Mucosa of descending colon (tissue), 3 donors: ENCODE measurements around the gene DDX31. TPM values are rescaled to one million over a fixed set of nuclear protein-coding genes. Genes with fewer than 3 reads are reported as not detected.

Experiments used
- ATAC-seq: fragments of 200-7000 bp; cut with Tn5 transposase; one replicate; pipeline ENCODE4 v1.9.1; 2020; ENCODE audit warnings: mild to moderate bottlenecking, moderate library complexity
- DNase-seq, 3 donors: peaks; one replicate each; pipeline ENCODE4 v3.0.0-alpha.2; 2020
- H3K36me3 ChIP-seq: fragments of 200-600 bp; one replicate; pipeline ENCODE4 v1.8.0; 2021; ENCODE audit warnings: low read depth, mild to moderate bottlenecking
- H3K4me1 ChIP-seq: fragments of 200-600 bp; one replicate; pipeline ENCODE4 v1.8.0; 2021; ENCODE audit warnings: low read depth, mild to moderate bottlenecking
- H3K4me3 ChIP-seq: fragments of 200-600 bp; one replicate; pipeline ENCODE4 v1.8.0; 2021; ENCODE audit warnings: mild to moderate bottlenecking
- H3K9me3 ChIP-seq: fragments of 200-600 bp; one replicate; pipeline ENCODE4 v1.8.0; 2021; ENCODE audit warnings: mild to moderate bottlenecking
- CTCF ChIP-seq: fragments of 200-600 bp; IDR thresholded peaks from one replicate; pipeline ENCODE4 v1.8.0; 2022; ENCODE audit warnings: antibody characterized with exemption, mild to moderate bottlenecking
- intact Hi-C, 2 donors: fragments of 100-400 bp; cut with DNase I in 1 of 2; cut with micrococcal nuclease in 1 of 2; formaldehyde crosslinking; loops; one replicate each; pipeline versions ENCODE4 v1.11.0 to v1.11.1; 2022; cut with DNase I, micrococcal nuclease
- total RNA-seq, 3 donors: library from RNA; stranded (reverse); fragmentation: NEBNext Ultra II Directional in 2 of 3; extraction: Animal tissue kit (Norgen Biotek cat#: 25700) in 2 of 3; gene quantifications; one replicate each; pipeline versions ENCODE4 v1.2.1 to v1.2.4, GENCODE V29; 2021 to 2023
- donor health status: DM: no; HTN: no; CAD: no; lungs with moderate emphysema.
- donor health status: DM: no; HTN: no; CAD: no.
- donor health status: DM: no; HTN: yes; CAD: no.

Gene DDX31
- total RNA-seq, 3 donors from 2014 or later, result 8.7 to 11.2 (median 9.5) TPM

GRCh38 chr9:132628746-132629145 lies 41.0 kb downstream of the DDX31 start:
- Histone ChIP-seq H3K36me3 (no peaks in the 10 kb centered on the region), H3K4me1 (peaks cover 11% of the 10 kb centered on the region), H3K9me3 (no peaks in the 10 kb centered on the region), H3K4me3 (no peak overlapping the region)
- TF ChIP-seq CTCF, result no peak
- no peak for ATAC-seq
- intact Hi-C loops, result no loop called here
- DNase-seq, result no peak

DNA sequence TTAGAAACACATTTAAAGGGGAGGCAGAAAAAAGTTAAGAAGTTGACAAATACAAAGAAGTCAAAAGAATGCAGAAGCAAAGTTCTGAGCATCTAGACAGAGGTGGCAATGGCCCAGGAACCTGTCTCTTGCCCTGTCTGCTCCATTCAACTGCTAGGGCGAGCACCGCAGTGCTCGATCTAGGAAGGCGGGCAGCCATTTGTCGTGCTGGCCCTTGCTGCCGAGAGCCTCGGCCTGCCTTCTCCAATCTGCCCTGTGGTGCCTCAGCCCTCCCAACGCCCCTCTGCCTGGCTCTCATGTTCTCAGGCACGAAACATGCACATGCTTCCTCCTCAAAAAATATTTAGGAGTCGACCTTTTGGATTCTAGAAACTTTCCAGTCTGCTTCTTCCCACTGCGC lies 42.2 kb downstream of the DDX31 start:
- no peaks in the 10 kb centered on the region for H3K36me3 ChIP-seq
- no peaks in the 10 kb centered on the region for H3K9me3 ChIP-seq
- intact Hi-C loops, result no loop called here
- no peak for TF ChIP-seq CTCF
- H3K4me1 ChIP-seq, result peaks cover 11% of the 10 kb centered on the region
- ATAC-seq, result no peak
- H3K4me3 ChIP-seq, result no peak overlapping the region
- no peak for DNase-seq

DNA sequence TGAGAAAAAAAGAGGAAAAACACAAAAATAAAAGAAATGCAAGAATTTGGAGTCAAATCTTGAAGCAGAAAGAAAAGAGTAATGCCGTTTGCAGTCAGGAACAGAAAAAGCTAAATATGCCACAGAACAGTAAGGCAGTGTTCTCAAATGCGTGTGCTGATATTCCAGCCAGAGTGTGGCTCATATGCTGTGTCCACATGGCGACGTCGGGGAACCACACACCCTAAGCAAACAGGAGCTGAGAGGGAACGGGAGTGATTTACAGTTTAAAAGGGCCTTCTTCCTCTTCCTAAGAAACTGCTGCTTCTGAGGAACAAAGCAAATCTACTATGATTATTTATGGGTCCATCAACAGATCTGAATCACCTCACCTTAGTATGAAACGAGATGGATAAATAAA lies 42.7 kb downstream of the DDX31 start:
- peak in 2 of 3 donors; percentile 45 to 47 for DNase-seq
- Histone ChIP-seq H3K36me3 (no peaks in the 10 kb centered on the region), H3K4me1 (peaks cover 11% of the 10 kb centered on the region), H3K9me3 (no peaks in the 10 kb centered on the region), H3K4me3 (no peak overlapping the region)
- intact Hi-C loops, result no loop called here
- ATAC-seq, result peak; percentile 98
- TF ChIP-seq CTCF, result no peak

- Histone ChIP-seq H3K9me3 (no peaks in the 10 kb centered on the region), H3K4me1 (peaks cover 11% of the 10 kb centered on the region), H3K4me3 (no peak overlapping the region), H3K36me3 (no peaks in the 10 kb centered on the region)
- no peak for ATAC-seq
- TF ChIP-seq CTCF, result no peak
- no peak for DNase-seq
- intact Hi-C loops, result no loop called here
Measured at GRCh38 chr9:132626285-132626684, 43.5 kb downstream of the DDX31 start.

GRCh38 chr9:132622159-132622558 lies 47.6 kb downstream of the DDX31 start:
- Histone ChIP-seq H3K4me1 (peaks cover 8% of the 10 kb centered on the region), H3K36me3 (no peaks in the 10 kb centered on the region), H3K4me3 (no peak overlapping the region), H3K9me3 (no peaks in the 10 kb centered on the region)
- ATAC-seq (peak; percentile 39), DNase-seq (peak in 1 of 3 donors; percentile 44)
- TF ChIP-seq CTCF, result no peak
- intact Hi-C loops, result no loop called here

GRCh38 chr9:132616725-132617124 lies 53.1 kb downstream of the DDX31 start:
- intact Hi-C loops, result no loop called here
- DNase-seq (no peak), ATAC-seq (no peak)
- no peak overlapping the region for H3K4me3 ChIP-seq
- H3K4me1 ChIP-seq, result no peaks in the 10 kb centered on the region
- TF ChIP-seq CTCF, result no peak
- no peaks in the 10 kb centered on the region for H3K9me3 ChIP-seq
- no peaks in the 10 kb centered on the region for H3K36me3 ChIP-seq
